Measurements from ENCODE around the gene MAP3K6. TPM values are rescaled to one million over a fixed set of nuclear protein-coding genes. Genes with fewer than 3 reads are reported as not detected.

The MAP3K6 gene
- total and polyA plus RNA-seq, 8 donors: 11.8 to 83.3 (median 16.2) TPM

DNA sequence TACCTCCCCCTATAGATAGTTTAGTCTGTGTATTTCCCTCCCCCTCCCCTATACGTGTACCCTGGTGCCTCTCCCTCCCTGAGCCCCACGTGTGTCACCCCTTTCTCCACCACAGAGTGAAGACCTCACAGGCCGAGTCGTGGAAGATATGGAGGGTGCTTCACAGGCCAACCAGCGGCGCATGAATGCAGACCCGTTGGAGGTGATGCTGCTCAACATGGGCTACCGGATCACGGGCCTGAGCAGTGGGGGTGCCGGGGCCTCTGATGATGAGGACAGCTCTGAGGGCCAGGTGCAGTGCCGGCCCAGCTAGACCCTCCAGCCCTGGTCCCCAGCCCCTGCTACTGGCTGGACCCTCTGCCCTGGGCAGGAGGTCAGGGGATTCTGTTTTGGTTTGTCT is 60.7 kb downstream of the MAP3K6 start:
- TF ChIP-seq, protein P1, sequence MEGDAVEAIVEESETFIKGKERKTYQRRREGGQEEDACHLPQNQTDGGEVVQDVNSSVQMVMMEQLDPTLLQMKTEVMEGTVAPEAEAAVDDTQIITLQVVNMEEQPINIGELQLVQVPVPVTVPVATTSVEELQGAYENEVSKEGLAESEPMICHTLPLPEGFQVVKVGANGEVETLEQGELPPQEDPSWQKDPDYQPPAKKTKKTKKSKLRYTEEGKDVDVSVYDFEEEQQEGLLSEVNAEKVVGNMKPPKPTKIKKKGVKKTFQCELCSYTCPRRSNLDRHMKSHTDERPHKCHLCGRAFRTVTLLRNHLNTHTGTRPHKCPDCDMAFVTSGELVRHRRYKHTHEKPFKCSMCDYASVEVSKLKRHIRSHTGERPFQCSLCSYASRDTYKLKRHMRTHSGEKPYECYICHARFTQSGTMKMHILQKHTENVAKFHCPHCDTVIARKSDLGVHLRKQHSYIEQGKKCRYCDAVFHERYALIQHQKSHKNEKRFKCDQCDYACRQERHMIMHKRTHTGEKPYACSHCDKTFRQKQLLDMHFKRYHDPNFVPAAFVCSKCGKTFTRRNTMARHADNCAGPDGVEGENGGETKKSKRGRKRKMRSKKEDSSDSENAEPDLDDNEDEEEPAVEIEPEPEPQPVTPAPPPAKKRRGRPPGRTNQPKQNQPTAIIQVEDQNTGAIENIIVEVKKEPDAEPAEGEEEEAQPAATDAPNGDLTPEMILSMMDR (IDR thresholded peaks at IDR 0.05): no peak
- Histone ChIP-seq H3K36me3 (peaks cover 0 to 66% of the 10 kb centered on the region in 2 donors), H3K4me1 (peaks cover 0 to 2% of the 10 kb centered on the region in 2 donors), H3K27me3 (no peaks in the 10 kb centered on the region), H3K4me3 (no peak overlapping the region), H3K9me3 (no peaks in the 10 kb centered on the region), H3K27ac (no peak overlapping the region)
- intact Hi-C loops (cut with DNase I): loop anchor here (10.0 kb wide), 2 partner anchors 89 to 309 kb away; partner anchors contain the start of gene GPR3 (in 1 of the 2)
- ATAC-seq: no peak
- no peak for DNase-seq

Other genes starting within 250 kb of the MAP3K6 start
- 10 to 100 TPM; 47.1 to 63.8 TPM for gene SLC9A1, start 211.8 kb downstream of the MAP3K6 start, total RNA-seq
- 10 to 100 TPM; 16.0 to 23.2 (median 19.4) TPM for gene SLC9A1, start 211.8 kb downstream of the MAP3K6 start, polyA plus RNA-seq (ENCODE audit: insufficient read length in 6 of 6)
- 10 to 100 TPM; 34.2 to 39.6 TPM for gene WDTC1, start 132.3 kb downstream of the MAP3K6 start, total RNA-seq
- gene WDTC1, start 132.3 kb downstream of the MAP3K6 start, polyA plus RNA-seq (ENCODE audit: insufficient read length in 6 of 6): 10 to 100 TPM; 33.9 to 37.8 (median 37.2) TPM
- 10 to 100 TPM; 29.4 to 36.0 TPM for gene TMEM222, start 44.8 kb downstream of the MAP3K6 start, total RNA-seq
- gene TMEM222, start 44.8 kb downstream of the MAP3K6 start, polyA plus RNA-seq (ENCODE audit: insufficient read length in 6 of 6): 10 to 100 TPM; 31.6 to 40.4 (median 35.7) TPM
- 10 to 100 TPM; 41.4 to 44.1 TPM for gene SYTL1, start 24.9 kb downstream of the MAP3K6 start, total RNA-seq
- 10 to 100 TPM in 1 of 6 donors, 1 to 10 TPM in 5; 4.7 to 10.1 (median 8.1) TPM for gene SYTL1, start 24.9 kb downstream of the MAP3K6 start, polyA plus RNA-seq (ENCODE audit: insufficient read length in 6 of 6)
- 100 to 1,000 TPM; 156 to 487 TPM for gene FCN3, start 7.9 kb upstream of the MAP3K6 start, total RNA-seq
- 10 to 100 TPM; 13.4 to 20.6 (median 16.2) TPM for gene FCN3, start 7.9 kb upstream of the MAP3K6 start, polyA plus RNA-seq (ENCODE audit: insufficient read length in 6 of 6)
- gene CD164L2, start 16.4 kb upstream of the MAP3K6 start, total RNA-seq: 1 to 10 TPM; 4.0 to 5.9 TPM
- gene CD164L2, start 16.4 kb upstream of the MAP3K6 start, polyA plus RNA-seq (ENCODE audit: insufficient read length in 6 of 6): 1 to 10 TPM in 3 of 6 donors, under 1 TPM in 3; 0.33 to 2.2 (median 1.1) TPM
- gene GPR3, start 25.7 kb upstream of the MAP3K6 start, total RNA-seq: under 1 TPM; 0.16 to 0.29 TPM
- gene GPR3, start 25.7 kb upstream of the MAP3K6 start, polyA plus RNA-seq (ENCODE audit: insufficient read length in 6 of 6): 1 to 10 TPM in 4 of 6 donors, under 1 TPM in 2; 0.58 to 1.7 (median 1.2) TPM
- gene WASF2, start 123.2 kb upstream of the MAP3K6 start, total RNA-seq: 100 to 1,000 TPM; 108 to 138 TPM
- gene WASF2, start 123.2 kb upstream of the MAP3K6 start, polyA plus RNA-seq (ENCODE audit: insufficient read length in 6 of 6): 100 to 1,000 TPM; 110 to 147 (median 136) TPM
- 10 to 100 TPM; 35.5 to 38.0 TPM for gene AHDC1, start 237.2 kb upstream of the MAP3K6 start, total RNA-seq
- 10 to 100 TPM; 32.2 to 48.8 (median 41.9) TPM for gene AHDC1, start 237.2 kb upstream of the MAP3K6 start, polyA plus RNA-seq (ENCODE audit: insufficient read length in 6 of 6)

Data from left lung (tissue), 10 donors.